Measurements from ENCODE around the gene SAMD14.
"Not testable (repeated sequence)": the region's sequence is repeated elsewhere in the genome, so short reads cannot be mapped to it uniquely, and the experiment has no call there.

SAMD14 gene

DNA sequence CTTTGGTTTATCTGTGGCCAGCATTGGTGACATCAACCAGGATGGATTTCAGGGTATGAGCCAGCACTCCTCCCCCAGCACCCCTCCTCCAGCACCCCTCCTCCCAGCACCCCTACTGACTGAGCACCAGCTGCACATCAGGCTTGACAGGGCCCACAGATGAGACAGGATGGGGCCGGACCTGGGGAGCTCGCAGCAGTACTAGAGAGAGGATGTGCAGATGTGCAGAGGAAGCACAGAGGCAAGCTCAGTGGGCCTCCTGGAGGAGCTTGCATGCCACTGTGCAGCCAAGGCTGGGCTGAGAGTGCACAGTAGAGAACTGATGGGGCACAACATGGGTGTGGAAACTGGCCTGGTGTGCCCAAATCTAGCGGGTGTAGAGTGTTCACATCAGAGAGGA, 57.8 kb downstream of the SAMD14 start:
- DNase-seq = no peak

DNA sequence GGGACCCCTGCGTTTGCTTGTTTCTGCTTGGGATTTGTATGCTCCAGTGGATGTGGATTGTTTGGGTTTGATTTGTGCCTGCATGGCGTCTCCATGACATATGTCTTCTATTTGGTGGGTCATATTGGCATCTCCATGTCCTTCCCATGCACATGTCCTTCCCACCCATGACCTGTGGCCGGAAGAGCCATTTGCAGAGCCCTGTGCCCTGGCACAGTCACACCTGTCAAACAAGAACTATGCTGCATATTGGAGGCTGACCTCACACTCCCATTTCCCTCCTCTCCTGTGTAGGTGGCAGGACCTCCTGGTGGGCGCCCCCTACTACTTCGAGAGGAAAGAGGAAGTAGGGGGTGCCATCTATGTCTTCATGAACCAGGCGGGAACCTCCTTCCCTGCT, 58.3 kb downstream of the SAMD14 start:
- DNase-seq = no peak

DNA sequence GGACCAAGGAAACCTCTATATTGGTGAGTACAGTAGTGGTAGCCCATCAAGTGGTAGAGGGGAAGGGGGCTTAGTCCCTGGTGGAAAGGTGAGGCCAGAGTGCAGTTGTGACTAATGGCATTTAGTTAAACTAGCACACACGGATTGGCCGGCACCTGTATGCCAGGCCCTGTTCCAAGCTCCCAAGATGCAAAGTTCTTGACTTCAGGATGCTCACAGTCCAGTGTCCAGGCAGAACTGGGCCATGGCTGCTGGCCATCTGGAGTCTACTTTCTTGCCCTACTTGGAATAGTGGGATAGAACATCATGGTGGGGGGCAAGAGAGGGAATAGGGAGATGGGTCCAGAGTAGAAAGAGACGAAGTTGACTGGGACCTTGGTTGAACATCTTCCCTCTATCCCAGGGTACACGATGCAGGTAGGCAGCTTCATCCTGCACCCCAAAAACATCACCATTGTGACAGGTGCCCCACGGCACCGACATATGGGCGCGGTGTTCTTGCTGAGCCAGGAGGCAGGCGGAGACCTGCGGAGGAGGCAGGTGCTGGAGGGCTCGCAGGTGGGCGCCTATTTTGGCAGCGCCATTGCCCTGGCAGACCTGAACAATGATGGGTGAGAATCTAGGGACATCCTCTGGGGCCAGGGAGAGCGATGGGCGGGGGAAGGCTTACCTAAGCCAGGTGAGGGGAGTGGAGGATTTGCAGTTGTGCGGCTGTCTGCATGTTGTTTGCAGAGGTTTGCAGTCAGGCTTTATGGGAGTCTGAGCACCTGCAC, 58.9 kb downstream of the SAMD14 start:
- no peak for DNase-seq

DNA sequence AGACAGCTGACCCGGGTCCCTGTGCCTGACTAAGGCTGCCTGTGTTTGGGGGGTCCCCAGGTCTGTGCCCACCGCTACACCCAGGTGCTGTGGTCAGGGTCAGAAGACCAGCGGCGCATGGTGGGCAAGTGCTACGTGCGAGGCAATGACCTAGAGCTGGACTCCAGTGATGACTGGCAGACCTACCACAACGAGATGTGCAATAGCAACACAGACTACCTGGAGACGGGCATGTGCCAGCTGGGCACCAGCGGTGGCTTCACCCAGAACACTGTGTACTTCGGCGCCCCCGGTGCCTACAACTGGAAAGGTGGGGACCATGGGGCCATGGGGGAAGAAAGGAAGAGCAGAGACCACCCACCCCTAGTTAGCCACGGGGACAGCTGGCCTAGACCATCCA, 62.0 kb downstream of the SAMD14 start:
- DNase-seq = no peak

DNA sequence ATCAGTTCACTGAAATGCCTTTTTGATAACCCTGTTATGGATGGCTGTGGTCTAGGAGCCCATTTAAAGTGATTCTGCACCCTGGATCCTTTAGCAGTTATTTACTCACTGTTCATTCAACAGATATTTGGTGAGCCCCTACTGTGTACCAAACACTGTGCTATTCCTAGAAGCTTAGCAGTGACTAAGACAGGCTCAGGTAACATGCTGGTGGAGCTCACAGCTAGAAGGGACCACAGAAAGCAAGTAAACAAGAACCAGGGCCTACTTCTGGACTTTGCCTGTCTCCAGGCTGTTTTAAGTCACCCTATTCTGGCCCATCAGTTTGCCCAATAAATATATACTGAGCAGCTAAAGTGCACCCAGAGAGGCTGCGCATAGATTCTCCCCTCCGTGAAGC, 63.0 kb downstream of the SAMD14 start:
- no peak for DNase-seq

DNA sequence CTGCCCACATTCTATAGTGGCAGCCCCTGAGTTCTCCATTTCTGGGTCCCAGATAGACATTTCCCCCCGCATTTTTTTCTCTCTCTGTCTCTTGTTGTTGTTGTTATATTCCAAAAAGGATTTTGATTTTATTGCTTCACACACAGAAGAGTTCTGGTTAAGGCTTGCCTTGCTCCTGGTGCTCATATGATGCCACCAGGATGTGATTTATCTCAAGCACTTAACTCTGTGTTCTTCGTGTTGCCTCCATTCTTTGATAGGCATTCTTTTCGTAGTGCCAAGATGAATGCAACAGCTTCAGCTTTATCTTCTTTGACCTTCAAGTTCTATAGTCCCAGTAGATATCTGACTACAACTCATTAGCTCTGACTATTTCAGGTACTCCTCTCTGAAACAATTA, 64.9 kb downstream of the SAMD14 start:
- no peak for DNase-seq

DNA sequence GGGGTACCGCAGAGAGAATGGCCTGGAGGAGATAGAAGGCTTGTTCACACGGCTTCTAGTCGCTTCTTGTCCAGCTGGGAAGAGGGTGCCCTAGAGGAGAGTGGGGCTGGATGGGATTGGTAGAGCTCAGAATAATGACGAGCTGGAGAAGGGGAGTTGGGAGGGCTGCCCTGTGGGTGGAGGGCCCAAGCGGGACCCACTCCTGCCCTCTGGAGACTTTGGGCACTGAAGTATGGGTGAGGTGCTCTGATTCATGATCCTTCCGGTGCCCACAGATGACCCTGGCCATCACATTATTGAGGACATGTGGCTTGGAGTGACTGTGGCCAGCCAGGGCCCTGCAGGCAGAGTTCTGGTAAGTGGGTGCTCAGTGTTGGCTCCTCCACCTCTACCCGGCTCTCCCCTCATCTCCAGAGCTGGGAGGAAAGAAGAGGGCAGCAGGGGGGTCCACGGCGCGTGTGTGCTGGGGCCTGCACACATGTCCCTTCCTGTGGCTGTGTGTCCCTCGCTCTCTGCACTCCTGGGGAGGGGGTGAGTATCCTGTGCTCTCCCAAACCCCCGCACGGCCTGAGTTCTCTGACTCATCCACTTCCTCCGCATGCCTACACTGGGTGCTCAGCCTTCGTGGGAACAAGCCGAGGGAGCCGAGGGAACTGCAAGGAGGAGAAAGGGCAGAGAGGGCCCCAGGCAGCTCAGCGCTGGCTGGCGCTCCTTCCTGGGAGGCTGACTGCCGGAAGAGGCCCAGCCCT, 65.5 kb downstream of the SAMD14 start:
- DNase-seq = peak; percentile 93

DNA sequence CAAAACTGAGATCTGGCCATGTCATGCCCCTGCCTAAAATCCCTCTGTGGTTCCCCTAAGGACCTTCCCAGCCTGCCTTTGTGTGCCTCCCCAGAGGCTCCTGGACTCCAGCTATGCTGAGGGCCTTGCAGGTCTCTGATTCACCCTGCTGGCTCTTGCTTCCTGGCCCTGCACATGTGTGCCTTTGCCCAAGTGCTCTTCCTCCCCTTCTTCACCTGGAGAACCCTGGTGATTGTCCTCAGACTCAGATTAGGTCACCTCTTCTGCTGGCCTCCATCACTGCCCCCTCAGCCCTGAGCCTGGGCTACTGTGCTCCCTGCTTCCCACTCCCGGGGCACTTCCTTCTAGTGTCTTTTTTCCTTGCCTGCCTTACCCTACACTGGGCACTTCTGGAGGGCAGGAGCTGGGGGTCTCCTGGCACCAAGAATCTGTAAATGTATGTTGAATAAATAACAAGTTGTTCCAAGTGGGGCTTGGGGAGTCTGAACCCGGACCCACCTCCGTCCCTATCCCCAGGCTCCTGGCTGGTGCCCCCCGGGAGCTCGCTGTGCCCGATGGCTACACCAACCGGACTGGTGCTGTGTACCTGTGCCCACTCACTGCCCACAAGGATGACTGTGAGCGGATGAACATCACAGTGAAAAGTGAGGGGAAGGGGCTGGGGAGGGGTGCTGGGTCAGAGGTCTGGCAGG, 66.3 kb downstream of the SAMD14 start:
- no peak for DNase-seq

DNA sequence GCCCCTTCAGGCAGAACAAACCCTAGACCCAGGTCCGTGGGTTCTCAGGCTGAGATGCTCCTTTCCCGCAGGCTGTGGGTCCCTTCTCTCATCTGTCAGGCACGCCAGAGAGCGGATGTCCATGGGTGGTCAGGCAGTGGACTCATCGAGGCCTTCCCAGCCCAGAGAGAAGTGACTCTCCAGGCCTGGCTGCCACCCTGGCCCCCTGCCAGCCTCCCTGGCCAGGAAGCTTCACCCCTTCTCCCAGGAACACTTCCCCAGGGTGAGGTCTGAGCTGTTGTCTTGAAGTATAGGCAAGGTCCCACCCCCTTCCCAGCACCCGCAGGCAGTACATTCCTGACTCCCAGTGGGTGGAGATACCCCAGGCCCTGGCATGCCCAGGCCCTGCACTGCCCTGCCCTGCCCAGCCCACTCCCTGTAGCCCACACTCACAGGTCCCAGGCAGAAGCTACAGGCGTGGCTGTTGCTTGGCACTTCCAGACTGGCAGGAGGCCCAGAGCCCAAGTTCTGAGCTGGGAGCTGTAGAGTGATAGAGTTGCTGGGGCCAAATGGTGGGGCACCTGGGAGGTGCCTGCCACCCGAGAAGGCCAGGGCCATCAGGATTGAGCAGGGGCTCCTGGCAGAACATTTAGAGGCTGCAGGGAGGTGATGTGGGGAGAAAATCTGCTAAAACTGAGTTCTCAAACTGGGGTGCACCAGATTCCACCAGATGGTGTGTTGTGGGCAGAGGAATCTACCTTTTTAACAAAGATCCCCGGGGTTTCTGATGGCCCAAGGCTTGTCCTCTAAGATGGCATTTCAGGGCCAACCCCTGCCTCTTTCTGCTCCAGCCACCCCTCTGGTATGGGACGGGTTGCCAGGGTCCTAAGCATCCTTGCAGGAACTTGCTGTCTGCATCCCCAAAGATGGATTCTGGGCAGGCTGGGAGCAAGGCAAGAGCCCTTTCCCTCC, 67.4 kb downstream of the SAMD14 start:
- DNase-seq = peak; percentile 38

DNA sequence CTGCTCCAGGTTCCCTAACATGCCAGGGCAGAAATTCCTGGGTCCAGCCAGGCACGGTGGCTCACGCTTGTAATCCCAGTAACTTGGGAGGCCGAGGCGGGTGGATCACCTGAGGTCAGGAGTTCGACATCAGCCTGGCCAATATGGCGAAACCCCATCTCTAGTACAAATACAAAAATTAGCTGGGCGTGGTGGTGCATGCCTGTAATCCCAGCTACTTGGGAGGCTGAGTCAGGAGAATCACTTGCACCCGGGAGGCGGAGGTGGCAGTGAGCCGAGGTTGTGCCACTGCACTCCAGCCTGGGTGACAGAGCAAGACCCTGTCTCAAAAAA, 68.3 kb downstream of the SAMD14 start:
- not testable (repeated sequence) for DNase-seq

DNA sequence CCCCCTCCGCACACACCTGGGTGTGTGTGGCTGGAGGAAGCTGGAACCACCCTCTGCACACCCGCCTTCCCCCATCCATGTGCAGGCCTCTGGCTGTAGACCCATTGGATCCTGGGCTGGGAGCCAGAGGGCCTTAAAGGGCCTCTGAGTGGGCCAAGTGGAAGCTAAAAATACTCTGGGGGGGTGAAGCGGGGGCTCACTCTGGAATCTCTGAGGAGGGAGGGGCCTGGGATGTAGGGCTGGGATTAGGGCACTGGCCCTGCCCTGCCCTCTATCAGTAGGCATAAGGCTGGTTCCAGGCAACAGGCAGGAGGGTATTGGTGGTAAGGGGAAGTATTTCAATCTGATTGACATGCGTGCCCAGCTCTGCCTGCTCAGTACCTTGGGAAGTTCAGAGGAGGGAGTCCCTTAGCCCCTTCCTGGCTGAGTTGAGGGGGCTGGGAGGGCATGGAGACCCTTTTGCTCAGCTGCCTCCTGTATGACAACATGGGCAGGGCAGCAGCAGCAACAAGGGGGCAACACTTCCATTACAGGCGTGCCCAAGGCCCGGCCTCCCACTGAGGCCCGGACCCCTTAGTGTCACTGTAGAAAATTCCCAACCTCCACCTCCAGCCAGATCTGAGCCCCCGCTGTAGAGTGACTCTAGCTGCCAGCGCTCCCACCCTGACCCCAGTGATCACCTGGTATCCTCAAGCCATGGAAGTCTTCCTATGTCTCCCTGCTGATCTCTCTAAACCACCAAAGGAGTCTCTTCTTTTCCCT, 68.8 kb downstream of the SAMD14 start:
- DNase-seq = peak; percentile 72

Measured in fibroblast of skin of abdomen (primary cell).